Activated CD4-positive, CD25-positive, alpha-beta regulatory T cell treated with anti-CD3 and anti-CD28 coated beads, Interleukin-2, amount 50 U/mL, for 16 hours (primary cell): ENCODE measurements around the gene TM9SF4.
A peak's percentile ranks its signal among the peaks of the same experiment; 100 is the strongest.

ENCODE experiments used
- DNase-seq: peaks from one replicate; pipeline ENCODE4 v3.0.0-alpha.2; 2020; ENCODE audit warnings: low read depth, low spot score

The TM9SF4 gene

DNA sequence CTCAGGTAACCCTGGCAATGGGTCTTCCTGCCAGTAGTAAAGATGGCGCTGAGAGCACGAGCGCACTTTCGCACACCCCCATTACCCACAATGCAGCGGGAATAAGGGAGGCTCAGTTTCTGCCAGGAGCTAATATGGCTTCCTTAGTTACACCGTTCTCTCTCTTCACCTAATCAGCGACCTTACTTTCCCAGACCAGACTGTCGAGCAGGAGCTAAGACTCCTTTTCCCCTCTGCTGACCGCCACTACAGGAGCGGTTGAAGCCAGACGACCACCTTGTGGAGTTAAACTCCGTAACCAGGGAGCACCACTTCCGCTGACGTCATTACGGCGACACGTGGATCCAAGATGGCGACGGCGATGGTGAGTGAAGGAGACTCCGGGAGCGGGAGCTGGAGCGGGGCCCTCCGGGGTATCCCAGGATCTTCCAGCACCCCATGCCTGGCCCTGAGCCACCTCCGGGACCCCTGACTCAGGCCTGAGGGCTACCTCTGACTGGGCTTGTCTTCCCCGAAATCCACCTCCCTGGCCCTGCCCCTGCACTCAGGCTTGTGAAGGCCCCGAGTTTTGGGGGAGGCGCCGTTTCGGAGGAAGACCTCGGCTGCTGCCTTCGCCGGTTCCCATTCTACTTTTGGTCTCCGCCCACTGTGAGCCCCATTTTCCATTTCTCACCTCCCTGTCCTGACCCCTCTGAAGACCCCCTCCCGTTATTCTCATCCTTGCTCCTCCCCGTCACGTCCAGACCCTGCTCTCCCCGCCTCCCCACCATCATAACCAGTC lies at the start of gene TM9SF4:
Gene TM9SF4, plus strand, starts transcription at position 323 of the 781 bp plus-strand sequence. Its CDS starts 27 bp downstream, at position 350.
- peak; percentile 80 for DNase-seq

GRCh38 chr20:32062776-32063170 lies 46.7 kb upstream of the TM9SF4 start:
- no peak for DNase-seq

DNA sequence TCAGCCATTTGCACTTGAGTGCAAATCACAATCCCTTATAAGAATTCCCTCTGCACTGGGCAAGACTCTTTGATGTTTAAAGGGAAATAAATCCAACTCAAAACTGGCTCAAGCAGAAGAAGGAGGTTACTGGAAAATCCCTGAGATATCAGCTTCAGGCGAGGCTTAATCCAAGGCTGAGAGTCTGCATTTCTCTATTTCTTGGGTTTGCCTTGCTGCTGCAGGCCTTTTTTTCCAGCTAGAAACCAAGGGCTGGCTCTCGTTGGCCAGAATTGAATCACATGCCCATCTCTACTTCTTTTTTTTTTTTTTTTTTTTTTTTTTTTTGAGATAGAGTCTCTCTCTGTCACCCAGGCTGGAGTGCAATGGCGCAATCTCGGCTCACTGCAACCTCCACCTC lies 45.8 kb upstream of the TM9SF4 start:
- no peak for DNase-seq

DNA sequence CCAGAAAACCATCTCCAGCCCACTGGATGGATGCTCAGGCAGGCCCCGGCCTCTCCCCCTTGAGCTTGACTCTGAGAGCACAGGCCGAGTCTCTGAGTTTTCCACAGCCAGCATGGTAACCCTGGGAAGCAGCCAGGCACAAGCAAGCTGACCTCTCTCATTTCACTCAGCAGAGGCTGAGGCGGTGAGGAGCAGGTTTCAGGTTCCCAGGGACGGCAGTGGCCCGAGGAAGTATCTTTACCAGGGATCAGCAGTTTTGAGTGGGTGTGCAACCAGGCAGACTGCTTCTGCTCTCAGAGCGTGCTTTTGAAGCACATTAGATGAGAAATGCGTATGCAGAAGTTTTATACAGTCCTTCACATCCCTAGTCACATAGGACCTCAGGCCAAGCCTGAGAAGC lies 44.8 kb upstream of the TM9SF4 start:
- no peak for DNase-seq

- no peak for DNase-seq
Measured at GRCh38 chr20:32067234-32067821, 42.2 kb upstream of the TM9SF4 start.

GRCh38 chr20:32068174-32068573 lies 41.3 kb upstream of the TM9SF4 start:
- no peak for DNase-seq

DNA sequence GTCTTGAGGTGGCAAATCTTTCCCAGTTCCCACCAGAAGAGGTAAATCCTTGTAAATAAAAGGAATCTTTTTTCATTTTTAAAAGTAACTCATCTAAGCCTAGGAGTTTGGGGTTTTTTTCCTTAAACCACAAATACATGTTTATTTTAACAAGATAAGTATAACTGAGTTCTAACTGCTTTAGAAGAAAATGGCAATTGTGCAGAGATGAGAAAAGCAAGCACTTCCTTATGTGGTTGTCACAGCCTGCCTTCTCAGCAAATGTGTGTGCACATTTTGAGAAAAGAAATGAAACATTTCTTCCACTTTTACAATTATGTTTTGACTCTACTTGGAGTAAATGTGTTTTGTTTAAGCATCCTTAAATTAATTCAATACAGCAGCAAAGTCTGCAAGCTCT lies 39.8 kb upstream of the TM9SF4 start:
- no peak for DNase-seq

DNA sequence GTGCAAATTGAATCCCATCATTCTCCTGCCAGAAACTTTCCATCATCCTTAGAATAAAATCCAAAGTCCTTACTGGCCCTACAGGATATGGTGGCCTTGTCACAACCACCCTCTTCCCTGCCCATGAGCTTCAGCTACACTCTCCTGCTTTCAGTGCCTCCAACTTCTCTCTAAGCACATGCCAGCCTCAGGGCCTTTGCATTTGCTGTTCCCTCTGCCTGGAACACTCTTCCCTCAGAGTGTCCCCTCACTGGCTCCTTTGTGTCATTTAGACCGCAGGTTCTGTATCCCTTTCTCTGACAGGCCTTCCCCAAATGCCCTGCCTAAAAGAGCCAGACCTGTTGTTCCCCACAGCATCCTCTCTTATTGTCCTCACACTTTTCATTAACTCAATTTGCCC lies 39.2 kb upstream of the TM9SF4 start:
- no peak for DNase-seq

GRCh38 chr20:32070690-32071213 lies 38.8 kb upstream of the TM9SF4 start:
- DNase-seq = no peak

- no peak for DNase-seq
Measured at GRCh38 chr20:32071395-32072167, 37.9 kb upstream of the TM9SF4 start.

DNA sequence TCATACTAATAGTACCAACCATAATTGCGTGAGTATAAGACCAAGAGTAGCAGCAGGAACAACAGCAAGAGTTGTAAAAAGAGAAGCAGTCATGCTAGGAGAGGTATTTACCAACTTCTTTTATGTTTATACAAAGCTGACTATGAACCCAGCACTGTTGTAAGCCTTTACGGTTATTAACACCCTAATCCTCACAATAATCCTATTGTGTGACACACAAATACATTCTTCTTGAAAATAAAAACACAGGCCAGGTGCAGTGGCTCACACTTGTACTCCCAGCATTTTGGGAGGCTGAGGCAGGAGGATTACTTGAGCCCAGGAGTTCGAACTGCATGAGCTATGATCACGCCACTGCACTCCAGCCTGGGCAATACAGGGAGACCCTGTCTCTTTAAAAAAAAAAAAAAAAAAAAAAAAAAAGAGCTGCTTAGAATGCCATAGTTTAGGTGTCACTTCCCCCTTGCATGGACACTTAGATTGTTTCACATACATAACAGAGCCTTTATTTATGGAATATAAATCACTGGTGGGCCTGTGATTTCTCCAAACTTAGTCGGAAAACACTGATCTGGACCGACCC lies 37.3 kb upstream of the TM9SF4 start:
- no peak for DNase-seq

DNA sequence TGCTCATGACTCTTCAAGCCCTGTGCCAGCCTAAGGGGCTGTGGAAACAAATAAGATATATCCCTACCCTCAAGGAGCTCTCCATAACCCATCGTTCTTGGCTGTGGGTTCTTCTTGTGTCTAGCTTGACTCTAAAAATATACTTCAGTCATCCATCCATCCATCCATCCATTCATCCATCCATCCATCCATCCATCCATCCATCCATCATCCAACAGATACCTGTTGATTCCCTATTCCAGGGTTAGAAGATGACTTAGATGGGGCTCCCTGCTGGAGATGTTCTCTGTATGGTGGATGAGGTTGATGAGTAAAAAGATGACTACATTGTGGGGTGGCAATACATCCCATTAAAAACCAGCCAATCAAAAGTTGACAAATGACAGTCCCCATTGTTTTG lies 34.0 kb upstream of the TM9SF4 start:
- no peak for DNase-seq

DNA sequence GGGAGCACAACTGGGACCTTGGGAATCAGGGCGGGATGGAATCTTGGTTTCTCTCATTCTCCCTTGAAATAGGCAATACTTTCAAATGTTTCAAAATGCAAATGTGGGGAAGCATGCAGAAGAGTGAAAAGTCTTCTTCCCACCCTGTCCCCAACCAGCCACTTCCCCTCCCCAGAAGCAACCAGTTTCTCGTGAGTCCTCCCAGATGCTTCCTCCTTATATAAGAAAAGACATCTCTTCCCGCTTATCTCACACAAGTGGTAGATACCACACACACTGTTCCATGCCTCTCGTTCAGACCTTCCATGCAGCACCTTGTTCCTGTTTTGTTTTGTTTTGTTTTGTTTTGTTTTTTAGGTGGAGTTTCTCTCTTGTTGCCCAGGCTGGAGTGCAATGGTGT lies 32.3 kb upstream of the TM9SF4 start:
- DNase-seq = no peak

GRCh38 chr20:32078322-32078721 lies 31.2 kb upstream of the TM9SF4 start:
- no peak for DNase-seq

GRCh38 chr20:32078791-32079190 lies 30.7 kb upstream of the TM9SF4 start:
- no peak for DNase-seq

DNA sequence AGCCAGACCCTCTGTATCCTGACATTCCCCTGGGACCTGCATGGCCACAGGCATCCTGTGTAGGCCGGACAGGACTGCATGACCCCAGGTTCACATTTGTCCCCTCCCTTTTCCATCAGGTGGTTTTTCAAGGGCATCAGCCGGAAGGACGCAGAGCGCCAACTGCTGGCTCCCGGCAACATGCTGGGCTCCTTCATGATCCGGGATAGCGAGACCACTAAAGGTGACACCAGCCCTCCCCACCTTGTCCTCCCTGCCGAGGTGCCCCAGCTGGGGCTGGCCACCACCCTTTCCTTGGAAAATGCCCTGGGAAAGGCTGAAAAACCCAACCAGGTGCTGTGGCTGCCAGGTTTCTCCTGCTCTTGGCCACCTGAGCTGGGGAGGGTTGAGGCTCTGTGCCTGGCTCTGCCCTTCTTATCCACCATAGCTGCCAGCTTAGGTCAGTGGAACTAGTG lies 29.8 kb upstream of the TM9SF4 start:
- no peak for DNase-seq

DNA sequence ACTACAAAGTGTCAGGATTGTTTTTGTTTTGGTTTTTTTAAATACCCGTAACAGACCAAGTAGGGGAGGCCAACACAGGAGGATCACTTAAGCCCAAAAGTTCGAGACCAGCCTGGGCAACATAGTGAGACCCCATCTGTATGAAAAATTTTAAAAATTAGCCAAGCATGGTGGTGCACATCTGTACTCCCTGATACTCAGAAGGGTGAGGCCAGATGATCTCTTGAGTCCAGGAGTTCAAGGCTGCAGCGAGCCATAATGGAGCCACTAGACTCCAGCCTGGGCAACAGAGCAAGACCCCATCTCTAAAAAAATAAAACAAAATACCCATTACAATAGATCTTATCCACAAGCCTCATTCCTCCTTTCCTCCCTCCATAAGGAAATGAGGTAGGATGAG lies 28.7 kb upstream of the TM9SF4 start:
- DNase-seq = no peak

DNA sequence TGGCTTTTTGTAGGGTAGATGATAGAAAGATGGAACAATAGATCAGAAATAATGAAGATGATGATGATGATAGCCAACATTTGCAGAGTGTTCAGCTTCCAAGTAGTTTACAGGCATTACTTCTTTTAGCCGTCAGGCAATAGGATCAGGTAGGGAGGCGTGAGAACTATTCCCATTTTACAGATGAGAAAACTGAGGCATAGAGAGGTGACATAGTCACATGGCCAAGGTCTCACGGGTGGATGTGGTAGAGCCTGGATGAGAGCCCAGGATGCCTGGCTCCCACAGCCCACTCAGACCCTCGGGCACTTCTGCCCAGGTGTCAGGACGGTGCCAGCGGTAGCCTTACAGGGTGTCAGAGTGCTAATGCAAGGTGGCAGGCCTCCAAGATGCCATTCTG lies 26.0 kb upstream of the TM9SF4 start:
- DNase-seq = no peak

GRCh38 chr20:32087070-32087469 lies 22.4 kb upstream of the TM9SF4 start:
- no peak for DNase-seq

DNA sequence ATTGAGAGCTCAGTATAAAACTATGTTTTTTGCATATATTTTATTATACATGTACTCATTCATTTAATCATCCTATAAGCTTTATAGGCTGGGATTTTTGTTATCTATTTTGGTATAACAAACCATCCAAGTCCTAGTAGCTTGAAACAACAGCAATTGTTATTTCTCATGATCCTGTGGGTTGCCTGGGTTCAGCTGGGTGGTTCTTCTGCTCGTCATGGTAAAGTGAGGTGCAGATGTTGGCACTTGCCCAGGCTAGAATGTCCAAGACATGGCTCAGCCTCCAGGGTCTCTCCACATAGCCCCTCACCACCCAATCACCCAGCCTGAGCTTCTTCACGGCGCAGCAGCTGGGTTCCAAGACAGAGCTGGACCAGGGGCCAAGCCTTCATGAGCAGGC lies 20.8 kb upstream of the TM9SF4 start:
- DNase-seq = no peak

GRCh38 chr20:32089637-32090362 lies 19.7 kb upstream of the TM9SF4 start:
- DNase-seq = no peak
